Left lobe of liver (tissue), 2 donors: ENCODE results near the gene PYY. TPM values are rescaled to one million over a fixed set of nuclear protein-coding genes. Genes with fewer than 3 reads are reported as not detected.
"Not testable (repeated sequence)": the region's sequence is repeated elsewhere in the genome, so short reads cannot be mapped to it uniquely, and the experiment has no call there.

Experiments used
- ATAC-seq: fragments of 200-7000 bp; cut with Tn5 transposase; one replicate; pipeline ENCODE4 v1.9.1; 2020; ENCODE audit warnings: mild to moderate bottlenecking, moderate library complexity
- DNase-seq: peaks from one replicate; pipeline ENCODE4 v3.0.0-alpha.2; 2020; ENCODE audit warnings: low spot score
- total RNA-seq: library from RNA; stranded (reverse); gene quantifications from one replicate; pipeline ENCODE4 v1.2.1, GENCODE V29; 2021
- donor health status: DM: no; HTN: no; CAD: no; lungs with moderate emphysema.
- donor health status: DM: no; HTN: yes; CAD: no.

The PYY gene
- total RNA-seq, 1 donor from 2014 or later: not detected

GRCh38 chr17:43950554-43950953 lies 3.2 kb downstream of the PYY start:
- no peak for DNase-seq
- ATAC-seq: no peak

GRCh38 chr17:43949781-43950180 lies 4.0 kb downstream of the PYY start:
- DNase-seq (no peak), ATAC-seq (no peak)

- ATAC-seq (no peak), DNase-seq (no peak)
These were observed 7.0 kb downstream of the PYY start for GRCh38 chr17:43946781-43947180.

DNA sequence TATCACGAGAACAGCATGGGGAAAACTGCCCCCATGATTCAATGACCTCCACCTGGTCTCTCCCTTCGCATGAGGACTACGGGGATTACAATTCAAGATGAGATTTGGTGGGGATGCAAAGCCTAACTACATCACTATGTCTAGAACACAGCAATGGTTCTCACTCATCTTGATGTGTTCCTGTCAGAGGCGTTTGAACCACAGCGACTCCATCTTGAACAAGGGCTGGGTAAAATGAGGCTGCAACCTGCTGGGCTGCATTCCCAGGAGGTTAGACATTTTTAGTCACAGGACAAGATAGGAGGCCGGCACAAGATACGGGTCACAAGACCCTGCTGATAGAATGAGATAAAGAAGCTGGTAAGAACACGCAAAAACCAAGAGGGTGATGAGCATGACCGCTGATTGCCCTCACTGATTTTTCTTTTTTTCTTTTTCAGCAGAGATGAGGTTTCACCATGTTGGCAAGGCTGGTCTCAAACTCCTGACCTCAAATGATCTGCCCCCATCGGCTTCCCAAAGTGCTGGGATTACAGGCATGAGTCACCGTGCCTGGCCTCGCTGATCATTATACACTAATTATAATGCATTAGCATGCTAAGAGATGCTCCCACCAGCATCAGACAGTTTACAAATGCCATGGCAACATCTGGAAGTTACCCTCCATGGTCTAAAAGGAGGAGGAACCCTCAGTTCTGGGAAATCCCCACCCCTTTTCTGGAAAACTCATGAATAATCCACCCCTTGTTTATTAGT lies 8.5 kb downstream of the PYY start:
- DNase-seq: no peak
- ATAC-seq: no peak

DNA sequence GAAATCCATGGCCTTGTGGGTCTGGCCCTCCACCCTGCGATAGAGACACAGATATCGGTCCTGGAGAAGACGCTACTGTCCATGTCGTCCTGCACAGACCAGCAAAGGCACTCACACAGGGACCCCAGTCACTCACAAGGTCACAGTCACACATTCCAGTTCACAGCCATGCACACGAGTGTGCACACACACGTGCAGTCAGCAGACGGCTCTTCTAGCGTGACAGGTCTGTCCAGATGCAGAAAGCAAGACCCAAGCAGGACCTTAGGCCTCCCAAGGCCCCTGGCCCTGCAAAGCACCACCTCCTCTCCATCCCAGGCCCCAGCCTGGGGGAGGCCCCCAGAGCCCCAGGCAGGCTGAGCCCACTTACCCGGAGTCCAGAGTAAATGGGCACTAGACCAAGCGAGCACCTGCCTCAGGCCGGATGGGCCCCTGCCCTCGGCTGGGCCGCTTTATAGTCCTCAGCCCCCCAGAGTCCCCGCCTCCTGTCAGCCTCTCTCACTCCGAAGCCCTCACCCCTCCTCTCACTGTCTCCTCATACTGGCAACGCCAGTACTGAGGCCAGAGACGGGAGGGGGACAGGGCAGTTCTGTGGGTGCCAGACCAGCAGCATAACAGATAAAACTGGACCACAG lies 11.6 kb downstream of the PYY start, which contains the start of gene PPY:
TSS of gene PPY (minus strand) at position 426 of the 635 bp plus-strand sequence. CDS start 822 bp downstream, outside the sequence.
- DNase-seq (no peak), ATAC-seq (no peak)

- ATAC-seq: no peak
- no peak for DNase-seq
These were observed 13.1 kb downstream of the PYY start for GRCh38 chr17:43940630-43941029.

DNA sequence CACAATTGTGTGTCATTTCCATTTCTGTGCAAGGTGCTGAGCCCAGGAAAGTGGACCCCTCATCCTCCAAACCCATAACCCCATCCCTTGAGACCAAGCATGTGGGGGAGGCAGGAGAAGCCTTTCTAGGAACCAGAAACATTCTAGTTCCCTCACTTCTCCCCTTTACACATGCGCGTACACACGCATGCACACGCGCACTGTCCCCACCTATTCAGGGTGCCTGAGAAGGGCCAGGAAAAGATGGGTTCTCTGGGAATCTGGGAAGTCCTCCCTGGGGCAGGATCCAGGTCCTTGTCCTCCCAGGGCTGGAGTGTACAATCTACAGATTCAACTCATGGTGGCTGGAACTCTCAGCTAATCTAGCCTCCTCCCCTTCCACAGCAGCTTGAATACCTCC lies 13.9 kb downstream of the PYY start:
- DNase-seq (no peak), ATAC-seq (no peak)

DNA sequence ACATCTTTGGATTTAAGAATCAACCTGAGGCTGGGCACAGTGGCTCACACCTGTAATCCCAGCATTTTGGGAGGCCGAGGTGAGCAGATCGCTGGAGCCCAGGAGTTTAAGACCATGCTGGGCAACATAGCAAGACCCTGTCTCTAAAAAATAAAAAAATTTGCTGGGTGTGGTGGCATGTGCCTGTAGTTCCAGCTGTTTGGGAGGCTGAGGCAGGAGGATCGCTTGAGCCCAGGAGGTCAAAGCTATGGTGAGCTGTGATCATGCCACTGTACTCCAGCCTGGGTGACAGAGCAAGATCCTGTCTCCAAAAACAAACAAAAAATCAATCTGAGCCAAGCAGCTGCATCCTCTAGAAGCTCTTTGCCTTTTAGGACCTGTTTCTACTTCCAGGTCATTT lies 14.3 kb downstream of the PYY start:
- not testable (repeated sequence) for ATAC-seq, DNase-seq

- no peak for DNase-seq
- ATAC-seq: no peak
These were observed 14.9 kb downstream of the PYY start for GRCh38 chr17:43938838-43939182.

DNA sequence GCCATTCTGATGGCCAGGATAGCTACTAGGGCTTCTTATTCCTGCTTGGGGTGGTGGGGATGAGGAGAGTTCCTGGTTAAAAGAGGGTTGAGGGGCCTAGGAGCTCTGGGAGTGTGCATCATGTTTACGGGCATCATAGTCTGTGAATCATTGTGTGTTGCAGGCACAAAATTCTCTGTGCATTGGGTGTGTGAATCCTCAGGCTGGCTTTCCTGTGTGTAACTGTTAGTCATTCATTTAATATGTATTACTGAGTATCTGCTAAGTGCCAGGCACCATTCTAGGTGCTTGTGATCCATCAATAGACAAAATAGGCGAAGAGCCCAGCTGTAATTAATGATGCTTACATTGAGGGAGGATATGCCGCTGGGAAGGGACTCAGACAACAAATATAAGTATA lies 17.3 kb downstream of the PYY start:
- DNase-seq: no peak
- no peak for ATAC-seq

- DNase-seq (no peak), ATAC-seq (no peak)
These were observed 17.8 kb downstream of the PYY start for GRCh38 chr17:43935926-43936261.

DNA sequence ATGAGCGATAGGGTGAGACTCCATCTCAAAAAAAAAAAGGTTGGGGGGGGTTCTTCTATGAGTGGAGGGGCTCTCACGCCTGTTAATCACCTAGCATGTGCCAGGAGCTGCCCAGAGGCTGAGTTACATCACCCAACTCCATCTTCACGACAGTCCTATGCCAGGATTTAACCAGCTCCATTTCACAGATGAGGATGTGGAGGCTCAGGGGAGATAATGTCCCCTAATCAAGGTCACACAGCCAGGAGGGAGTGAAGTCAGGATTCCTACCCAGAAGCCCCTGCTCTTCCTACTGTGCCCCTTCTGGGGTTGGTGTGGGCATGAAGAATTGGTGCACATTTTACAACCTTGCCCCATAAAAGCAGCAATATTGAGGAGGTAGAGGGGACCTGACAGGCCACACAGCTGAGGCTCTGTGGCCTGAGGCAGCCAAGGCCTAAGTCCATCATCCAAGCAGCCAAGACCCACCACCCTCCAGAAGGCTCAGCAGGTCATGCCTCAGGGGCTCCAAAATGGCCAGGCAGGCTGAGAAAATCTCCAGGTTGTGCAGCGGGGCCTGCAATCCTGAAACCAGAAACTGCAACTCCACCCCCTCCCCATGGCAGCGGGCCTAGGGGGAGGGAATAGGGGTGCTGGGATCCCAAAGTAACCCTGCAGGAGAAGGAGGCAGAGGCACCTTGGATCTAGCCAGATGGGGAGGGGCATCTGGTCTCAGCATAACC lies 18.4 kb downstream of the PYY start:
- DNase-seq: no peak
- no peak for ATAC-seq

DNA sequence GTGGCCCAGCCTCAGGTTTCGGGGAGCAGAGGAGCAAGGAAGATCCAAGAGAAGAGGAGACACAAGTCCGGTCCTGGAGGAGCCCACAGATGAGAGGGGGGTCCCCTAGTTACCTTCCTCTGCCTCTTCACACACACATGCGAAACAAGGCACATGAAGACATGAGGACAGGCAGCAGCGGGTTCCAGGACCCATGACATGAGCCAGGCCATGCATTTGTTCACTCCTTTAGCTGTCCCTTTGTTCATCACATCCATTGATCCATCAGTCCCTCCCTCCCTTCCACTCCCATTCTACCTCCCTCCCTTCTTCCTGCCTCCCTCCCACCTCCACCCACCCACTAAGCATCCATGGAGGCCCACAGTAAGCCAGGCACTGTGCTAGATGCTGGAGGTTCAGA lies 20.8 kb downstream of the PYY start:
- DNase-seq: no peak
- no peak for ATAC-seq

DNA sequence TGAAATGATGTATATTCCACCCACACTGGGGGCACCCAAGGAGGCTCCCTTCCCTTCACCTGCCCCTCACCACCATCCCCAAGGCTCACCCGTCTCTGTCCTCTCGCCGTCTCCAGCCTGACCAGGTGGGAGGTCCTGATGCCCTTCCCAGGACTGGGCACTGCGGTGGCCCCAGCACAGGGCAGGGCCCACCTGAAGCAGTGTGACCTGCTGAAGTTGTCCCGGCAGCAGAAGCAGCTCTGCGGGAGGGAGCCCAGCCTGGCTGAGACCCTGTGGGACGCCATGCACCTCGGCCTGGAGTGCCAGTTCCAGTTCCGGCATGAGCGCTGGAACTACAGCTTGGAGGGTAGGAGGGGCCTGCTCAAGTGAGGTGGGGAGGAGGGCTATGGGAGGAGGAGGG lies 21.4 kb downstream of the PYY start:
- no peak for DNase-seq

GRCh38 chr17:43931062-43931571 lies 22.6 kb downstream of the PYY start:
- ATAC-seq: peak; percentile 99
- peak; percentile 93 for DNase-seq

More for the DNA sequence above, 21.4 kb downstream of the PYY start:
- ATAC-seq: no peak

- DNase-seq (no peak), ATAC-seq (no peak)
These were observed 25.1 kb downstream of the PYY start for GRCh38 chr17:43928609-43929008.

GRCh38 chr17:43927929-43928328 lies 25.8 kb downstream of the PYY start:
- not testable (repeated sequence) for DNase-seq, ATAC-seq

GRCh38 chr17:43927060-43927864 lies 26.5 kb downstream of the PYY start:
- ATAC-seq (no peak), DNase-seq (no peak)

GRCh38 chr17:43924558-43924957 lies 29.2 kb downstream of the PYY start:
- ATAC-seq (no peak), DNase-seq (no peak)

DNA sequence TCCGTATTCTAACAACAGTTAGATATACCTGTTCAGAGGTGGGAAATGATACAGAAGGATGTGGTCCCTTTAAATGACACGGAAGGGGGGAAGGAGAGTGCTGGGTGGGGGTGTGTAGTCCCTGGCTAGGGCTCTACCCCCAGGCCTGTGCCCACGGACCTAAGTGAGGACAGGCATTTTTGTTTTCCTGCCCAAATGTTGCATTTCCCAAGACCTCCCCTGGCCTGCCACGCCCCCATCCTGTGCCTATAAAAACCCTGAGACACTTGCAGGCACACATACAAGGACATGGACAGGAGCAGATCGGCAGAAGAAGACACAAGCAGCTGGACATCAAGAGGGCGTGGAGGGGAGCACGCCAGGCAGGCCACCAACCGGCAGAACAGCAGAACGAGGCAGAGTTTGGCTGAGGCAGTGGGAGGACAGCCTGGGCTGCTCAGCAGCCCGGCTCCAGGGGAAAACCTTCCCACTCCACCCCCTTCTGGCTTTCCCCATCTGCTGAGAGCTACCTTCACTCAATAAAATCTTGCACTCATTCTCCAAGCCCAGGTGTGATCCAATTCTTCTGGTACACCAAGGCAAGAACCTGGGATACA lies 33.1 kb downstream of the PYY start:
- ATAC-seq: no peak
- DNase-seq: no peak

DNA sequence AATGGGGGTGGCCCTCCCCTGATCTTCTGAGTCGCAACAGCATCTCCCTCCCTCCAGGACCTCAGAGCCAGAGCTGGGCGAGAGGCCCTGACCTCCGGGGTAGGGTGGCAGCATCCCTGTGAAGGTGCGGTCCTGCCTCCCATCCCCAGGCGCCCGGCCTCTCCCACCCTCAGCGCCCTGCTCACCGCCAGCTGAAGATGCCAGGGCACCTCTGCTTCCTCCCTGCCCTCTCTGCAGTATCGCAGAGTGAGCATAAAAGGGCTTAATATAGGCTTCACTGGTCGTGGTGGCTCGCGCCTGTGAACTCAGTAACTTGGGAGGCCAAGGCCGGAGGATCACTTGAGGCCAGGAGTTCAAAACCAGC lies 35.7 kb downstream of the PYY start:
- no peak for ATAC-seq
- DNase-seq: no peak
